Endothelial cell of umbilical vein (primary cell): Measurements from ENCODE around the gene ULBP3. TPM values are rescaled to one million over a fixed set of nuclear protein-coding genes. Genes with fewer than 3 reads are reported as not detected.

Experiments used
- BruUV-seq: library from RNA; stranded (reverse); fragments of 400-500 nt; replicated peaks from 2 replicates; lab custom pipeline; 2021; lab: Mats Ljungman, UMichigan
- CTCF ChIA-PET: fragments of 300-600, 350-600 bp; sonication (Branson Sonifier 250); formaldehyde crosslinking; loops from one replicate; lab custom pipeline; 2021; ENCODE audit warnings: antibody characterized with exemption, inconsistent platforms; lab: Charles Lee
- POLR2A ChIA-PET: fragments of 300-600, 350-600 bp; sonication (Branson Sonifier 250); formaldehyde crosslinking; loops from one replicate; lab custom pipeline; 2021; ENCODE audit warnings: antibody characterized with exemption, inconsistent platforms; lab: Charles Lee
- DNase-seq: peaks from one replicate; pipeline ENCODE4 v3.0.0-alpha.2; 2011; ENCODE audit warnings: low read depth, low spot score
- FAIRE-seq: peaks from 2 replicates; lab custom pipeline; 2011; peaks lifted over from hg19 to GRCh38; lab: Jason Lieb, UNC
- H2AFZ ChIP-seq: 2 replicates; pipeline ENCODE4 v1.6.0; 2012; ENCODE audit warnings: low read depth, low read length, control low read depth, inconsistent platforms
- H3K27ac ChIP-seq: 2 replicates; pipeline ENCODE4 v1.5.1; 2011; ENCODE audit warnings: low read depth, mild to moderate bottlenecking, control low read depth, low read length, moderate library complexity; ENCODE audit not compliant: insufficient read depth
- H3K27me3 ChIP-seq, 2 experiments: 2 replicates each; pipeline versions ENCODE4 v1.6.0 to v1.6.1; 2011; ENCODE audit warnings: low read length in 2 of 2, mixed read lengths in 1 of 2; ENCODE audit not compliant: control insufficient read depth in 2 of 2, insufficient read depth in 2 of 2
- H3K36me3 ChIP-seq, 2 experiments: 2 replicates in 1 of 2; 3 replicates in 1 of 2; pipeline ENCODE4 v1.5.1; 2011; ENCODE audit warnings: low read length in 2 of 2, mild to moderate bottlenecking in 1 of 2, moderate library complexity in 1 of 2; ENCODE audit not compliant: control insufficient read depth in 2 of 2, insufficient read depth in 2 of 2; ENCODE audit errors: extremely low read depth in 1 of 2
- H3K4me1 ChIP-seq: 3 replicates; pipeline ENCODE4 v1.5.1; 2011; ENCODE audit warnings: mild to moderate bottlenecking, low read length; ENCODE audit not compliant: control insufficient read depth, insufficient read depth; ENCODE audit errors: extremely low read depth
- H3K4me2 ChIP-seq: 2 replicates; pipeline ENCODE4 v1.6.1; 2011; ENCODE audit warnings: low read length, control low read depth, mixed read lengths; ENCODE audit not compliant: insufficient read depth
- H3K4me3 ChIP-seq, 3 experiments: fragments of 200-600 bp in 1 of 3; sonication (generic), shearing (Covaris generic) in 1 of 3; replicated peaks in 1 of 3; 2 replicates each; pipeline ENCODE4 v1.5.1; 2011 to 2016; ENCODE audit warnings: control low read depth in 3 of 3, low read length in 3 of 3, mild to moderate bottlenecking in 2 of 3, inconsistent platforms in 1 of 3, low read depth in 1 of 3, moderate library complexity in 1 of 3; ENCODE audit not compliant: insufficient read depth in 1 of 3
- H3K79me2 ChIP-seq: 2 replicates; pipeline ENCODE4 v1.6.0; 2012; ENCODE audit warnings: low read length, inconsistent platforms; ENCODE audit not compliant: control insufficient read depth, insufficient read depth
- H3K9ac ChIP-seq: replicated peaks from 2 replicates; pipeline ENCODE3; 2011; ENCODE audit warnings: low read length, control low read depth; ENCODE audit not compliant: insufficient read depth; ENCODE audit errors: extremely low read depth
- H3K9me1 ChIP-seq: replicated peaks from 3 replicates; pipeline ENCODE4 v1.6.0; 2011; ENCODE audit warnings: mild to moderate bottlenecking, low read length; ENCODE audit not compliant: control insufficient read depth, insufficient read depth; ENCODE audit errors: extremely low read depth
- H3K9me3 ChIP-seq: replicated peaks from 2 replicates; pipeline ENCODE4 v1.5.1; 2012; ENCODE audit warnings: low read length, inconsistent platforms; ENCODE audit not compliant: control insufficient read depth, insufficient read depth
- H4K20me1 ChIP-seq: replicated peaks from 2 replicates; pipeline ENCODE3; 2011; ENCODE audit warnings: mild to moderate bottlenecking, low read length; ENCODE audit not compliant: control insufficient read depth, insufficient read depth; ENCODE audit errors: extremely low read depth
- EZH2 ChIP-seq: IDR thresholded peaks from 2 replicates; pipeline ENCODE4 v1.6.1; 2012; ENCODE audit warnings: borderline replicate concordance, low read depth, mild to moderate bottlenecking, moderate library complexity, low read length, inconsistent platforms; ENCODE audit not compliant: severe bottlenecking
- FOS ChIP-seq: IDR thresholded peaks from 2 replicates; pipeline ENCODE4 v1.6.1; 2011; ENCODE audit warnings: mild to moderate bottlenecking, low read length, moderate library complexity, borderline replicate concordance; ENCODE audit not compliant: insufficient read depth
- GATA2 ChIP-seq: IDR thresholded peaks from 2 replicates; pipeline ENCODE4 v1.7.0; 2011; ENCODE audit warnings: low read depth, mild to moderate bottlenecking, moderate library complexity, mixed read lengths, low read length; ENCODE audit not compliant: insufficient read length, insufficient read depth
- JUN ChIP-seq: IDR thresholded peaks from 2 replicates; pipeline ENCODE4 v1.6.1; 2011; ENCODE audit warnings: borderline replicate concordance, low read depth; ENCODE audit not compliant: insufficient read length, insufficient read depth
- MYC ChIP-seq: IDR thresholded peaks from one replicate; pipeline ENCODE4 v1.6.1; 2011; ENCODE audit warnings: mild to moderate bottlenecking, low read depth, low read length
- POLR2A ChIP-seq: IDR thresholded peaks from 2 replicates; pipeline ENCODE4 v1.6.1; 2012; ENCODE audit warnings: low read depth, mild to moderate bottlenecking, control low read depth, low read length
- POLR2AphosphoS5 ChIP-seq: IDR thresholded peaks from 2 replicates; pipeline ENCODE4 v1.6.1; 2012; ENCODE audit warnings: low read depth, mild to moderate bottlenecking, control low read depth, low read length, moderate library complexity; ENCODE audit not compliant: insufficient read depth
- dilution Hi-C: fragments of 300-500 bp; cut with MboI; formaldehyde crosslinking; loops from one replicate; pipeline ENCODE4 v1.15.0; 2019; ENCODE audit warnings: low sequenced_read_pairs; ENCODE audit not compliant: extremely low pct_ligation_motif_present
- intact Hi-C: fragments of 100-400 bp; cut with micrococcal nuclease; formaldehyde crosslinking; loops from one replicate; pipeline ENCODE4 v1.10.0; 2022
- polyA plus RNA-seq, 4 experiments: library from polyadenylated mRNA; depleted of rRNA in 3 of 4; stranded (reverse) in 3 of 4; unstranded in 1 of 4; fragments of >200 nt; gene quantifications; 2 replicates each; pipeline versions ENCODE4 v1.2.1 to v1.2.3, GENCODE V29; 2011 to 2012; ENCODE audit warnings: missing spikeins in 1 of 4
- total RNA-seq: library from RNA; stranded (reverse); gene quantifications from 2 replicates; pipeline ENCODE4 v1.2.3, GENCODE V29; 2021
- TF ChIP-seq, protein P1 (sequence below): IDR thresholded peaks from 2 replicates; pipeline ENCODE4 v1.6.1; 2011; ENCODE audit not compliant: insufficient read depth, insufficient read length
- TF ChIP-seq, protein P2 (sequence below), 2 donors: IDR thresholded peaks; 1 replicate in 1 of 2; 2 replicates in 1 of 2; pipeline ENCODE4 v1.5.1; 2011; ENCODE audit warnings: low read length in 2 of 2, mild to moderate bottlenecking in 2 of 2, moderate library complexity in 2 of 2, control low read depth in 1 of 2, inconsistent platforms in 1 of 2, low read depth in 1 of 2; ENCODE audit not compliant: insufficient read depth in 1 of 2; ENCODE audit errors: extremely low read depth in 1 of 2

The ULBP3 gene
- total and polyA plus RNA-seq, 2 donors (not counting 3 experiments of a cell fraction or from before 2014, with no cell fraction given): 7.1 to 12.8 TPM

DNA sequence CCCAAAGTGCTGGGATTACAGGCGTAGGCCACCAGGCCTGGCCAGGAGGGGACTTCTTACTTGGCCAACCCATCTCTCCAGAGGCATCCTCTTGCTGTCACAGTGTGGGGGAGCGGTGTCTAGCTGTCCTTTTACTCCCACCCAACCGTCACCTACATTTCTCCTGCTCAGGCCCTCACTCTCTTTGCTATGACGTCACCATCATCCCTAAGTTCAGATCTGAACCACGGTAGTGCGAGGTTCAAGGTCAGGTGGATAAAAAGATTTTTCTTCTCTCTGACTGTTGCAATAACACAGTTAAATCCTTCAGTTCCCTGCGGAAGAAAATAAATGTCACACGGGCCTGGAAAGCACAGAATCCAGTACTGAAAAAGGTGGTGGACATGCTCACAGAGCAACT, 36.3 kb downstream of the ULBP3 start:
- H3K9me3 ChIP-seq: no peaks in the 10 kb centered on the region
- intact Hi-C loops: no loop called here
- H3K36me3 ChIP-seq: no peaks in the 10 kb centered on the region
- no peak overlapping the region for H3K4me2 ChIP-seq
- no peak overlapping the region for H3K9ac ChIP-seq
- H4K20me1 ChIP-seq: no peaks in the 10 kb centered on the region
- H3K9me1 ChIP-seq: no peaks in the 10 kb centered on the region
- ChIA-PET CTCF (no interaction called here), POLR2A (no interaction called here)
- BruUV-seq: no TSS peak
- H3K4me1 ChIP-seq: no peaks in the 10 kb centered on the region
- no peak overlapping the region for H2AFZ ChIP-seq
- no peak for DNase-seq
- H3K79me2 ChIP-seq: no peaks in the 10 kb centered on the region
- dilution Hi-C loops: no loop called here
- H3K27me3 ChIP-seq: peaks cover 39 to 52% of the 10 kb centered on the region in 2 experiments
- no peak for FAIRE-seq
- H3K27ac ChIP-seq: no peak overlapping the region
- H3K4me3 ChIP-seq: no peak overlapping the region
- TF ChIP-seq, protein P1, sequence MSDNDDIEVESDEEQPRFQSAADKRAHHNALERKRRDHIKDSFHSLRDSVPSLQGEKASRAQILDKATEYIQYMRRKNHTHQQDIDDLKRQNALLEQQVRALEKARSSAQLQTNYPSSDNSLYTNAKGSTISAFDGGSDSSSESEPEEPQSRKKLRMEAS: no peak
- no peak for TF ChIP-seq MYC
- TF ChIP-seq FOS: no peak

DNA sequence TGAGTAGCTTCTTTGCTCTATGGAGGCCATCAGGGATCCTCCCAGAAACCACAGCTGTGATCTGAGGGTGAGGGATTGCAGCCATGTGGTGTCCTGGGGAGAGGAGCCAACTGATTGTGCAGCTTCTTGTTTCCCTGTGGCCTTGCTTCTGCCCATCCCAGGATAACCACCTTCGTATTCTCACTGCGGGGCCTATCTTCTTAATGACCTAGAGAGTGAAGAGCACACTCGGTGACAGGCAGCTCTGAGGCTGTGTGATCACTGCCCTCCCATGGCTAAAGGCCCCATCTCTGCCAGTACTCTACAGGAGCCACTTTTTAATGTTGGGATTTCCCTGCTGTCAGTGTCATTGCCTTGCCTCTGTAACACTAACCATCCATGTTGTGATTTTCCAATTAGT, 38.3 kb downstream of the ULBP3 start:
- H2AFZ ChIP-seq: no peak overlapping the region
- TF ChIP-seq, protein P2, sequence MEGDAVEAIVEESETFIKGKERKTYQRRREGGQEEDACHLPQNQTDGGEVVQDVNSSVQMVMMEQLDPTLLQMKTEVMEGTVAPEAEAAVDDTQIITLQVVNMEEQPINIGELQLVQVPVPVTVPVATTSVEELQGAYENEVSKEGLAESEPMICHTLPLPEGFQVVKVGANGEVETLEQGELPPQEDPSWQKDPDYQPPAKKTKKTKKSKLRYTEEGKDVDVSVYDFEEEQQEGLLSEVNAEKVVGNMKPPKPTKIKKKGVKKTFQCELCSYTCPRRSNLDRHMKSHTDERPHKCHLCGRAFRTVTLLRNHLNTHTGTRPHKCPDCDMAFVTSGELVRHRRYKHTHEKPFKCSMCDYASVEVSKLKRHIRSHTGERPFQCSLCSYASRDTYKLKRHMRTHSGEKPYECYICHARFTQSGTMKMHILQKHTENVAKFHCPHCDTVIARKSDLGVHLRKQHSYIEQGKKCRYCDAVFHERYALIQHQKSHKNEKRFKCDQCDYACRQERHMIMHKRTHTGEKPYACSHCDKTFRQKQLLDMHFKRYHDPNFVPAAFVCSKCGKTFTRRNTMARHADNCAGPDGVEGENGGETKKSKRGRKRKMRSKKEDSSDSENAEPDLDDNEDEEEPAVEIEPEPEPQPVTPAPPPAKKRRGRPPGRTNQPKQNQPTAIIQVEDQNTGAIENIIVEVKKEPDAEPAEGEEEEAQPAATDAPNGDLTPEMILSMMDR (IDR thresholded peaks at IDR 0.05; ENCODE audit: extremely low read depth in 1 of 2, insufficient read depth in 1 of 2, low read depth in 1 of 2, low read length in 2 of 2): no peak
- TF ChIP-seq MYC (no peak), EZH2 (no peak), FOS (no peak), GATA2 (no peak), JUN (no peak), POLR2A (no peak), POLR2AphosphoS5 (no peak)
- TF ChIP-seq, protein P1: no peak
- H3K79me2 ChIP-seq: no peaks in the 10 kb centered on the region
- CTCF ChIA-PET: no interaction called here
- H3K36me3 ChIP-seq: no peaks in the 10 kb centered on the region
- no peaks in the 10 kb centered on the region for H3K9me1 ChIP-seq
- dilution Hi-C loops: no loop called here
- peaks cover 35 to 43% of the 10 kb centered on the region in 2 experiments for H3K27me3 ChIP-seq
- DNase-seq (no peak), FAIRE-seq (no peak)
- no peak overlapping the region for H3K4me3 ChIP-seq
- no peak overlapping the region for H3K4me2 ChIP-seq
- intact Hi-C loops: no loop called here
- no peaks in the 10 kb centered on the region for H3K9me3 ChIP-seq
- H4K20me1 ChIP-seq: no peaks in the 10 kb centered on the region
- POLR2A ChIA-PET: no interaction called here
- H3K27ac ChIP-seq: no peak overlapping the region
- no TSS peak for BruUV-seq
- H3K9ac ChIP-seq: no peak overlapping the region
- peaks cover 3% of the 10 kb centered on the region for H3K4me1 ChIP-seq
